PC-9 (cell line): Measurements from ENCODE around the gene PLTP.

Source experiments
- CTCF ChIP-seq: fragments of 200-600 bp; sonication (generic); conservative IDR thresholded peaks from 2 replicates; pipeline ENCODE4 v1.6.1; 2017; ENCODE audit warnings: mixed run types, antibody characterized with exemption, mild to moderate bottlenecking, moderate library complexity
- EZH2 ChIP-seq: fragments of 200-600 bp; sonication (generic); IDR thresholded peaks from 2 replicates; pipeline ENCODE4 v1.8.0; 2017; ENCODE audit warnings: antibody characterized with exemption, low read depth

- no peak for TF ChIP-seq EZH2
- no peak for TF ChIP-seq CTCF
Observed at GRCh38 chr20:45913116-45913515, 1.2 kb upstream of the PLTP start.
